ENCODE measurements around the gene C11orf16.
A peak's percentile ranks its signal among the peaks of the same experiment; 100 is the strongest.
"Not testable (repeated sequence)": the region's sequence is repeated elsewhere in the genome, so short reads cannot be mapped to it uniquely, and the experiment has no call there.

The C11orf16 gene, protein sequence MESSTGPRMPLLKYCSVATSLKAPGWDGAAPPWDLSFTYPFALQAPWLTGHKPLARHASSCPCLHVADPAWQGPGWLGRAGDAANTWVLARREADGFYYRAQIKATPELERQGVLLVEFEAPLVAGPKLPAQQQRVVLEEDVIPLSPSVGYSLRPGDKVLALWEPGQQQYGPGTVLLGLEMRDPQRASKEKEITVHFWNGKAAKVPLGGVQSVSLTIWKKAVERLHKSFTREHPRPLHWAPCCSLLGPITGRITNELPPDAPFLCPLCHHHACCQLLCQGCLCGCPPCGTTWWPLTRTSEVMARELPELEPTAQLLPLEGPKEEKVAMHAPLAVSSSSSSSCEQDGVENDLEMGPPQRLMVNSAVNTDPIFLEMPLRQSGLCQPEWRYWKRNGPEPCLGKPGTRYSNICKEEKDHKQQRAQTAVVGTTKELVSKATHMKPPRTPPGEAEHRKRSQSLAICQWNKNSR

DNA sequence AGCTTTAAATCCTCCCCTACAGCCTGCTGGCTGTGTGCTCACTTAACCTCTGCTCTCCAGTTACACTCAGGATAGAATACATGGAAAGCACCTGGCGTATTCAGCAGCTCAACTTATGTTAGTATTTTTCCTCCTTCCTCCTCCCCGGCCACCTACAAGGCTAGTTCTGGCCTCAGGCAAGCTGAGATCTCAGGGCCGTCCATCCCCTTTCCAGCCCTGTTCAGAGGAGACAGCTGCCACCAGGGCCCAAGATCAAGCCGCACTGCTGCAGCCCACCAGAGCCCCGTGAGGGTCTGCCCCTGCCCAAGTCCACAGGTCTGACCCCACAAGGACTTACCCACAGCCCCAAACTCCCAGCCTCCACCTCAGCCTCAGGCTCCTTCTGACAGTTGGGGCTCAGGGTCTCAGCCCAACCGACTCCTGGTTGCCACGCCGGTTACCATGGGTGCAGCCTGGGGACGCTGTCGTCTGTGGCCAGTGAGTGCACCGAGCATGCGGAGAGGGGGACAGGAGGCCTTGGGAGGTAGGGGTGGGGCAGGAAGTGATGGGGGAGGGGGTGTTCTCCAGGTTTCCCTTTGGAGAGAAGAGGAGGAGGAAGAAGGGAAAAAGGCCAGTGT lies at the start of gene C11orf16:
C11orf16 (minus strand) TSS at position 384 of the 617 bp plus-strand sequence. CDS start 639 bp downstream, outside the sequence.
- Mint-ChIP-seq H3K4me1 (peaks cover 15% of the 10 kb centered on the region), H3K27ac (peak within 1 kb of the TSS in 1 of 3 experiments; percentile 45), H3K4me3 (no peak within 1 kb of the TSS), H3K9me3 (no peaks in the 10 kb centered on the region), H3K36me3 (ENCODE audit: low read depth) (no peaks in the 10 kb centered on the region), H3K27me3 (ENCODE audit: low read depth) (peaks cover 7% of the 10 kb centered on the region)
- TF ChIP-seq, protein P1, sequence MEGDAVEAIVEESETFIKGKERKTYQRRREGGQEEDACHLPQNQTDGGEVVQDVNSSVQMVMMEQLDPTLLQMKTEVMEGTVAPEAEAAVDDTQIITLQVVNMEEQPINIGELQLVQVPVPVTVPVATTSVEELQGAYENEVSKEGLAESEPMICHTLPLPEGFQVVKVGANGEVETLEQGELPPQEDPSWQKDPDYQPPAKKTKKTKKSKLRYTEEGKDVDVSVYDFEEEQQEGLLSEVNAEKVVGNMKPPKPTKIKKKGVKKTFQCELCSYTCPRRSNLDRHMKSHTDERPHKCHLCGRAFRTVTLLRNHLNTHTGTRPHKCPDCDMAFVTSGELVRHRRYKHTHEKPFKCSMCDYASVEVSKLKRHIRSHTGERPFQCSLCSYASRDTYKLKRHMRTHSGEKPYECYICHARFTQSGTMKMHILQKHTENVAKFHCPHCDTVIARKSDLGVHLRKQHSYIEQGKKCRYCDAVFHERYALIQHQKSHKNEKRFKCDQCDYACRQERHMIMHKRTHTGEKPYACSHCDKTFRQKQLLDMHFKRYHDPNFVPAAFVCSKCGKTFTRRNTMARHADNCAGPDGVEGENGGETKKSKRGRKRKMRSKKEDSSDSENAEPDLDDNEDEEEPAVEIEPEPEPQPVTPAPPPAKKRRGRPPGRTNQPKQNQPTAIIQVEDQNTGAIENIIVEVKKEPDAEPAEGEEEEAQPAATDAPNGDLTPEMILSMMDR (IDR thresholded peaks at IDR 0.05; ENCODE audit: unreplicated experiment in 3 of 3) = no peak

DNA sequence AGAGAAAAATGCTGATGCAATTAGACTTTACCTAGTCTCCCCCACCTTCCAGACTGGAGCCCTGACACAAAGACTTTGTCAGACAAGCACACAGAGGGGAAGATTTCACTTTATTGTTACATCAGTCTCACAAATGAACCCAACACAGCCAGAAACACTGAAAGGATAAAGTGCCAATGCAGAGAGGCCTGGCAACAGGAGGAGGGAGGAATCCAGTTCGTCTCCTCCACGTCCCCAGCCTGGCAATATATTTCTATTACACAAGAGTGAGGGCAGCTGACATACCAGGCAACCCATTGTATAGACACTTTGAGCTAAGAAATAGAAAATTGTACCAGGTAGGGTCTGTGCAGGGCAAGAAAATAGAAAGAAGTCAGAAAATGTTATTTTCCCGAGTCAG lies 47.7 kb upstream of the C11orf16 start:
- Mint-ChIP-seq H3K4me3 (no peak overlapping the region), H3K4me1 (no peaks in the 10 kb centered on the region), H3K36me3 (ENCODE audit: low read depth) (no peaks in the 10 kb centered on the region), H3K27ac (no peak overlapping the region), H3K9me3 (no peaks in the 10 kb centered on the region), H3K27me3 (ENCODE audit: low read depth) (no peaks in the 10 kb centered on the region)
- TF ChIP-seq, protein P1 (IDR thresholded peaks at IDR 0.05; ENCODE audit: unreplicated experiment in 3 of 3) = no peak

DNA sequence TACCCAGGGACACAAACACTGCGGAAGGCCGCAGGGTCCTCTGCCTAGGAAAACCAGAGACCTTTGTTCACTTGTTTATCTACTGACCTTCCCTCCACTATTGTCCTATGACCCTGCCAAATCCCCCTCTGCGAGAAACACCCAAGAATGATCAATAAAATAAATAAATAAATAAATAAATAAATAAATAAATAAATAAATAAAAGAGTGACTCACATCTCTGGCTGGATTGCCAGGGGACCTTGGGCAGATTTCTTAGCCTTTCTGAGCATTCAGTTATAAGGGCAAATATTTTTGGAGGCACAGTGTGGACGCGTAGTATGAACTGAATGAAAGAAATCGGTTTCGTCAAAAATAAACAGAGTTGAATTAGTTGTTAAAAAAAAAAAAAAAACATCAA lies 46.6 kb upstream of the C11orf16 start:
- H3K4me3 Mint-ChIP-seq; H3K36me3 Mint-ChIP-seq (ENCODE audit: low read depth); H3K9me3 Mint-ChIP-seq; H3K27me3 Mint-ChIP-seq (ENCODE audit: low read depth); H3K27ac Mint-ChIP-seq; H3K4me1 Mint-ChIP-seq: not testable (repeated sequence)

DNA sequence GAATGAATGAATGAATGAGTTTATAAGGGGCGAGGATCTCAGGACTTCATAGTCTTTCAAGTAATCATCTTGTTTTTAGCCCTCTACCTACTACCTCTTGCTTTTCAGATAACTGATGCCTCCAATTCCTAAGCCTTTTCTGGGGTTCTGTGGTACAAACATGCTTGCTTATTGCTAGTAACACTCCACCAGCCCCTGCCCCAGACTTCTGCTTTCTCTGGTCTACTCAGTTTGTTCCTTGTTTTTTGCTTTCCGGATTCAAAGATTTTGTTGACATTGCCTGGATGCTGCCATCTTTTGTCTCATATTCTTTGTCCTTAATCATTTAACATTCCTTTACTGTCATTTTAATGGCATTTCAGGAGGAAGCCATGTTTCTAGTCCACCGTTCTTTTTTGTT lies 40.4 kb upstream of the C11orf16 start:
- TF ChIP-seq, protein P1 (IDR thresholded peaks at IDR 0.05; ENCODE audit: unreplicated experiment in 3 of 3) = no peak
- Mint-ChIP-seq H3K27ac (no peak overlapping the region), H3K36me3 (ENCODE audit: low read depth) (no peaks in the 10 kb centered on the region), H3K27me3 (ENCODE audit: low read depth) (no peaks in the 10 kb centered on the region), H3K9me3 (no peaks in the 10 kb centered on the region), H3K4me3 (no peak overlapping the region), H3K4me1 (no peaks in the 10 kb centered on the region)

DNA sequence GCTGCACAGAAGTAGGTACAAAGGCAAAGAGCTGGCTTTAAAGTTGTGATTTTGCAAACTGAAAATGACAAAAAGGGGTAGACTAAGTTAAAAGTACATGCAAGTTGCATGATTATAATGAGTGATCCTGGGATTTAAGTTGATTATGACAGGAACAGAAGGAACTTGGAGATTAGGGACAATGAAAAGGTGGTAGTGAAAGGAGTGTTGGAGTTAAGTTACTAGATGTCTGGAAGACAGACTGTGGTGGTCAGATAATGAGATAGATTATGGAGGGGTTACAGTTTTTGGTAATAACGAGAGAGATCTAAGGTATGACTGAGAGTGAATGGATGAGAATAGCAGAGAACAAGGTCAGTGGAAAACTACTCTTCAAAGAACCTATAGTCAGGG lies 39.2 kb upstream of the C11orf16 start:
- no peak overlapping the region for H3K27ac Mint-ChIP-seq
- H3K4me3 Mint-ChIP-seq = no peak overlapping the region
- TF ChIP-seq, protein P1 (IDR thresholded peaks at IDR 0.05; ENCODE audit: unreplicated experiment in 3 of 3) = no peak
- no peaks in the 10 kb centered on the region for H3K9me3 Mint-ChIP-seq
- H3K36me3 Mint-ChIP-seq (ENCODE audit: low read depth) = no peaks in the 10 kb centered on the region
- no peaks in the 10 kb centered on the region for H3K27me3 Mint-ChIP-seq (ENCODE audit: low read depth)
- H3K4me1 Mint-ChIP-seq = no peaks in the 10 kb centered on the region

DNA sequence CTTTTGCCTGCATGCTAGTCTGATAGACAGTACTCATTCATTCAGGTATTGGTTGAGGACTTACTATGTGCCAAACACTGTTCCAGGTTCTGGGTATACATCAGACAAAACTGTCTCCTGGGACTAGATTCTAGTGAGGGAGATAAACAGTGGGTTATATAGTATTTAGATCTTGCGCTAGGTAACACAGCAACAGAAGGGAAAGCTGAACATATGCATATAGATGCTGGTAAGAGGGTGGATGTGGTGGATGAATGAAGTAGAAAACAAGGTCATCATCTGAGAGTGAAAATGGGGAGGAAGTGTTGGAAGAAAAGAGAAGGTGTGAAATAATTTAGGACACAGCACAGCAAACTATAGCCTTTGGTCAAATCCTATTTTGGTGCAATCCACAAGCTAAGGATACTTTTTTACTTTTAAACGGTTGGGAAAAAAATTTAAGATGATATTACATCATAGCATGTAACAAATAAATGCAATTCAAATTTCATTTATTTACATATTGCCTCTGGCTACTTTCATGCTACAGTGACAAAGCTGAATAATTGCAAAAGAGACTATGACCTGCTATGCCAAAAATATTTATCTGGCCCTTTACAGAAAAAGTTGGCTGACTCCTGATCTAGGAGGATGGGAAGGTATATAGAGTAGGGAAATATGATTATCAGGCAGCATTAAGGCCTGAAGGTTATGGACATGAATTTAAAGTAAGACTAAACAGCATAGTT lies 38.6 kb upstream of the C11orf16 start:
- no peak overlapping the region for H3K4me3 Mint-ChIP-seq
- TF ChIP-seq, protein P1 (IDR thresholded peaks at IDR 0.05; ENCODE audit: unreplicated experiment in 3 of 3) = no peak
- no peaks in the 10 kb centered on the region for H3K36me3 Mint-ChIP-seq (ENCODE audit: low read depth)
- no peak overlapping the region for H3K27ac Mint-ChIP-seq
- no peaks in the 10 kb centered on the region for H3K4me1 Mint-ChIP-seq
- no peaks in the 10 kb centered on the region for H3K27me3 Mint-ChIP-seq (ENCODE audit: low read depth)
- no peaks in the 10 kb centered on the region for H3K9me3 Mint-ChIP-seq

All from nephron (organoid).